ENCODE measurements around the gene DNAH6.

Gene DNAH6

GRCh38 chr2:84641021-84641420 lies 124.7 kb downstream of the DNAH6 start:
- WGBS = 70% methylated on average over 1 of the region's 1 CpG
- H3K4me1 ChIP-seq (ENCODE audit: control insufficient read depth, insufficient read depth, low read depth, low read length) = peaks cover 7% of the 10 kb centered on the region
- peak overlapping the region; percentile 83 for H3K27ac ChIP-seq (ENCODE audit: low read length, poor library complexity, severe bottlenecking)
- no peak overlapping the region for H2BK15ac ChIP-seq (ENCODE audit: low read depth, poor library complexity, severe bottlenecking)
- DNase-seq = no peak
- no peak overlapping the region for H2BK120ac ChIP-seq (ENCODE audit: low read depth, low read length)
- H3K18ac ChIP-seq (ENCODE audit: low read depth in 1 of 2, low read length in 2 of 2) = no peak overlapping the region
- no peak overlapping the region for H3K4me3 ChIP-seq (ENCODE audit: insufficient read depth in 1 of 2, low read depth in 1 of 2, low read length in 2 of 2)
- no peak overlapping the region for H3K9ac ChIP-seq (ENCODE audit: low read length)
- H3K14ac ChIP-seq (ENCODE audit: low read length in 2 of 2) = no peak overlapping the region
- H3K27me3 ChIP-seq (ENCODE audit: control insufficient read depth in 1 of 2, insufficient read depth in 1 of 2, low read length in 2 of 2) = peaks cover 0 to 5% of the 10 kb centered on the region in 2 experiments
- peak overlapping the region; percentile 5 for H2BK5ac ChIP-seq (ENCODE audit: low read depth, low read length, poor library complexity, severe bottlenecking)
- H2BK12ac ChIP-seq (ENCODE audit: low read length in 2 of 2) = no peak overlapping the region
- H3K23ac ChIP-seq (ENCODE audit: low read length in 2 of 2) = no peak overlapping the region
- H3K4ac ChIP-seq (ENCODE audit: low read depth in 1 of 2, low read length in 2 of 2) = no peak overlapping the region
- no peak overlapping the region for H4K8ac ChIP-seq (ENCODE audit: low read length)
- H4K91ac ChIP-seq (ENCODE audit: low read length) = no peak overlapping the region
- peak overlapping the region; percentile 50 for H2AK5ac ChIP-seq (ENCODE audit: low read length, severe bottlenecking)
- no peak overlapping the region for H2AFZ ChIP-seq (ENCODE audit: low read depth, low read length)
- H3K36me3 ChIP-seq (ENCODE audit: control insufficient read depth in 1 of 2, insufficient read depth in 2 of 2, low read depth in 1 of 2, low read length in 2 of 2) = no peaks in the 10 kb centered on the region
- no peak overlapping the region for H3K4me2 ChIP-seq (ENCODE audit: low read length, poor library complexity, severe bottlenecking)
- H3K9me3 ChIP-seq (ENCODE audit: control insufficient read depth, low read length) = peaks cover 5% of the 10 kb centered on the region
- H3K79me1 ChIP-seq (replicated peaks; ENCODE audit: low read length, poor library complexity, severe bottlenecking) = no peaks in the 10 kb centered on the region

DNA sequence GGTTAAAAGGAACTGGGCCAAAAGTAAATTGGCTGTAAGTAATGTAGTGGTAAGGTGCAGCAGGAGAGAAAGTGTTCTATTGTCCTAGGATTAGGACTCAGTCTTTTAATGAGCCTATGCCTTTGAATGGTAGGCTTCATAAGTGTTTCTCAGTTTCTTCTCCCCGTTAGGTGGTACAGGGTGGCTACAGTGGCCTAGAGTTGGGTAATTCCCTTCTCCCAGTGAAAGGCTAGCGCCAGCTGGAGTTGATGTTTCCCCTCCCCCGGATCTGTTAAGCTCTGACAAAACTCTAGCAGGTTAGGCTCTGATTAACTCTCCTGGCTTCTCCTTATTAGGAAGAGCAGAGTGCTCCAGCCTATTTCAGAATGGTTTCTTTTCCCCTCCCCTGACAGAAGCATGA lies 127.7 kb downstream of the DNAH6 start:
- no peak overlapping the region for H3K18ac ChIP-seq (ENCODE audit: low read depth in 1 of 2, low read length in 2 of 2)
- H2AFZ ChIP-seq (ENCODE audit: low read depth, low read length) = no peak overlapping the region

GRCh38 chr2:84646514-84646913 lies 130.2 kb downstream of the DNAH6 start:
- Histone ChIP-seq H2BK120ac (ENCODE audit: low read depth, low read length) (no peak overlapping the region), H3K27me3 (ENCODE audit: control insufficient read depth in 1 of 2, insufficient read depth in 1 of 2, low read length in 2 of 2) (peaks cover 7 to 17% of the 10 kb centered on the region in 2 experiments), H3K36me3 (ENCODE audit: control insufficient read depth in 1 of 2, insufficient read depth in 2 of 2, low read depth in 1 of 2, low read length in 2 of 2) (no peaks in the 10 kb centered on the region), H3K4me3 (ENCODE audit: insufficient read depth in 1 of 2, low read depth in 1 of 2, low read length in 2 of 2) (no peak overlapping the region), H3K27ac (ENCODE audit: low read length, poor library complexity, severe bottlenecking) (peak overlapping the region; percentile 86), H2BK12ac (ENCODE audit: low read length in 2 of 2) (no peak overlapping the region), H3K18ac (ENCODE audit: low read depth in 1 of 2, low read length in 2 of 2) (no peak overlapping the region), H4K91ac (ENCODE audit: low read length) (no peak overlapping the region), H4K8ac (ENCODE audit: low read length) (no peak overlapping the region), H2BK15ac (ENCODE audit: low read depth, poor library complexity, severe bottlenecking) (no peak overlapping the region), H3K79me1 (replicated peaks; ENCODE audit: low read length, poor library complexity, severe bottlenecking) (no peaks in the 10 kb centered on the region), H3K9ac (ENCODE audit: low read length) (no peak overlapping the region), H3K23ac (ENCODE audit: low read length in 2 of 2) (no peak overlapping the region), H3K9me3 (ENCODE audit: control insufficient read depth, low read length) (peaks cover 5% of the 10 kb centered on the region), H2AK5ac (ENCODE audit: low read length, severe bottlenecking) (no peak overlapping the region), H3K4me1 (ENCODE audit: control insufficient read depth, insufficient read depth, low read depth, low read length) (peaks cover 2% of the 10 kb centered on the region), H3K4me2 (ENCODE audit: low read length, poor library complexity, severe bottlenecking) (no peak overlapping the region), H3K4ac (ENCODE audit: low read depth in 1 of 2, low read length in 2 of 2) (no peak overlapping the region), H2AFZ (ENCODE audit: low read depth, low read length) (no peak overlapping the region), H2BK5ac (ENCODE audit: low read depth, low read length, poor library complexity, severe bottlenecking) (no peak overlapping the region), H3K14ac (ENCODE audit: low read length in 2 of 2) (no peak overlapping the region)
- no peak for DNase-seq

More for the DNA sequence above, 127.7 kb downstream of the DNAH6 start:
- no peak overlapping the region for H3K23ac ChIP-seq (ENCODE audit: low read length in 2 of 2)
- H3K27ac ChIP-seq (ENCODE audit: low read length, poor library complexity, severe bottlenecking) = no peak overlapping the region
- H3K14ac ChIP-seq (ENCODE audit: low read length in 2 of 2) = no peak overlapping the region
- no peaks in the 10 kb centered on the region for H3K36me3 ChIP-seq (ENCODE audit: control insufficient read depth in 1 of 2, insufficient read depth in 2 of 2, low read depth in 1 of 2, low read length in 2 of 2)
- WGBS = 50% methylated on average over 3 of the region's 3 CpGs
- H3K27me3 ChIP-seq (ENCODE audit: control insufficient read depth in 1 of 2, insufficient read depth in 1 of 2, low read length in 2 of 2) = peaks cover 0 to 5% of the 10 kb centered on the region in 2 experiments
- no peak overlapping the region for H3K4me2 ChIP-seq (ENCODE audit: low read length, poor library complexity, severe bottlenecking)
- peak overlapping the region; percentile 54 for H2AK5ac ChIP-seq (ENCODE audit: low read length, severe bottlenecking)
- no peak overlapping the region for H2BK15ac ChIP-seq (ENCODE audit: low read depth, poor library complexity, severe bottlenecking)
- no peak overlapping the region for H4K8ac ChIP-seq (ENCODE audit: low read length)
- no peak for DNase-seq
- H3K4me1 ChIP-seq (ENCODE audit: control insufficient read depth, insufficient read depth, low read depth, low read length) = peaks cover 9% of the 10 kb centered on the region
- no peak overlapping the region for H2BK12ac ChIP-seq (ENCODE audit: low read length in 2 of 2)
- H3K4ac ChIP-seq (ENCODE audit: low read depth in 1 of 2, low read length in 2 of 2) = no peak overlapping the region
- no peaks in the 10 kb centered on the region for H3K79me1 ChIP-seq (replicated peaks; ENCODE audit: low read length, poor library complexity, severe bottlenecking)
- no peak overlapping the region for H3K9ac ChIP-seq (ENCODE audit: low read length)
- H3K4me3 ChIP-seq (ENCODE audit: insufficient read depth in 1 of 2, low read depth in 1 of 2, low read length in 2 of 2) = no peak overlapping the region
- H2BK120ac ChIP-seq (ENCODE audit: low read depth, low read length) = no peak overlapping the region
- no peak overlapping the region for H2BK5ac ChIP-seq (ENCODE audit: low read depth, low read length, poor library complexity, severe bottlenecking)
- H4K91ac ChIP-seq (ENCODE audit: low read length) = no peak overlapping the region
- H3K9me3 ChIP-seq (ENCODE audit: control insufficient read depth, low read length) = peaks cover 5% of the 10 kb centered on the region

DNA sequence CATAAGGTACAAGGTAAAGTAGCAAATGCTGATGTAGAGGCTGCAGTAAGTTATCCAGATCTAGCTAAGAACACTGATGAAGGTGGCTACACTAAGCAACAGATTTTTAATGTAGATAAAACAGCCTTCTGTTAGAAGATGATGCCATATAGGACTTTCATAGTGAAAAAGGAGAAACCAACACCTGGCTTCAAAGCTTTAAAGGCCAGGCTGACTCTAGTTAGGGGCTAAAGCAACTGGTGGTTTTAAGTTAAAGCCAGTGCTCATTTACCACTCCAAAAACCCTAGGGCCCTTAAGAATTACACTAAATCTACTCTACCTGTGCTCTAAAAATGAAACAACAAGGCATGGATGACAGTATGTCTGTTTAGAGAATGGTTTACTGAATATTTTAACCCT lies 131.0 kb downstream of the DNAH6 start:
- H3K4me3 ChIP-seq (ENCODE audit: insufficient read depth in 1 of 2, low read depth in 1 of 2, low read length in 2 of 2) = no peak overlapping the region
- no peak overlapping the region for H2BK12ac ChIP-seq (ENCODE audit: low read length in 2 of 2)
- H4K91ac ChIP-seq (ENCODE audit: low read length) = no peak overlapping the region
- no peak overlapping the region for H3K14ac ChIP-seq (ENCODE audit: low read length in 2 of 2)
- H3K4ac ChIP-seq (ENCODE audit: low read depth in 1 of 2, low read length in 2 of 2) = no peak overlapping the region
- peaks cover 7 to 17% of the 10 kb centered on the region in 2 experiments for H3K27me3 ChIP-seq (ENCODE audit: control insufficient read depth in 1 of 2, insufficient read depth in 1 of 2, low read length in 2 of 2)
- no peak overlapping the region for H2BK120ac ChIP-seq (ENCODE audit: low read depth, low read length)
- no peak for DNase-seq
- peaks cover 2% of the 10 kb centered on the region for H3K4me1 ChIP-seq (ENCODE audit: control insufficient read depth, insufficient read depth, low read depth, low read length)
- no peak overlapping the region for H3K4me2 ChIP-seq (ENCODE audit: low read length, poor library complexity, severe bottlenecking)
- H3K27ac ChIP-seq (ENCODE audit: low read length, poor library complexity, severe bottlenecking) = no peak overlapping the region
- H3K9me3 ChIP-seq (ENCODE audit: control insufficient read depth, low read length) = peaks cover 5% of the 10 kb centered on the region
- H3K9ac ChIP-seq (ENCODE audit: low read length) = no peak overlapping the region
- no peaks in the 10 kb centered on the region for H3K79me1 ChIP-seq (replicated peaks; ENCODE audit: low read length, poor library complexity, severe bottlenecking)
- H2BK5ac ChIP-seq (ENCODE audit: low read depth, low read length, poor library complexity, severe bottlenecking) = no peak overlapping the region
- no peak overlapping the region for H3K18ac ChIP-seq (ENCODE audit: low read depth in 1 of 2, low read length in 2 of 2)
- no peak overlapping the region for H2BK15ac ChIP-seq (ENCODE audit: low read depth, poor library complexity, severe bottlenecking)
- no peaks in the 10 kb centered on the region for H3K36me3 ChIP-seq (ENCODE audit: control insufficient read depth in 1 of 2, insufficient read depth in 2 of 2, low read depth in 1 of 2, low read length in 2 of 2)
- H3K23ac ChIP-seq (ENCODE audit: low read length in 2 of 2) = no peak overlapping the region
- H4K8ac ChIP-seq (ENCODE audit: low read length) = no peak overlapping the region
- H2AFZ ChIP-seq (ENCODE audit: low read depth, low read length) = no peak overlapping the region
- no peak overlapping the region for H2AK5ac ChIP-seq (ENCODE audit: low read length, severe bottlenecking)
